GM21381 (cell line): ENCODE results near the gene RASL11B.

Experiments
- ATAC-seq: cut with Tn5 transposase; IDR thresholded peaks from one replicate; pipeline ENCODE4 v1.9.1; 2021; ENCODE audit warnings: mild to moderate bottlenecking, moderate library complexity; ENCODE audit not compliant: unreplicated experiment

Gene RASL11B

DNA sequence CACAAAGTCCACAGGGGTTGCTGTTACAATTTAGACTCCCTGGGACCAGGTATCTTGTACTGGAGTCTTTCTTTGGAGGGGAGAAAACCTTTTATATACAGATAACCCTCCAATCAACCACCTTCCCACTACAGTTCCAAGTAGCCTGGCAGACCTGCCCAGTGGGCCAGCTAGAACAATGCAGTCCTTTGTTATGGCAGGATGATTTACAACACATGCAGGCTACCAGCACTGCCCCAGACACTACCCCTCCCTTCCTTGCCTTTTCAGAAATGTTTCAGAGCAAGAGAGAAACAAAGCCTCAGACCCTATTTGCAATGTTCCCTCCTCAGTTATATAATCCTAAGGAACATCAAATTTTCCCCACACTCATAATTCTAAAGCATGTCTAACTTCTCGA lies 11.1 kb downstream of the RASL11B start:
- no peak for ATAC-seq

DNA sequence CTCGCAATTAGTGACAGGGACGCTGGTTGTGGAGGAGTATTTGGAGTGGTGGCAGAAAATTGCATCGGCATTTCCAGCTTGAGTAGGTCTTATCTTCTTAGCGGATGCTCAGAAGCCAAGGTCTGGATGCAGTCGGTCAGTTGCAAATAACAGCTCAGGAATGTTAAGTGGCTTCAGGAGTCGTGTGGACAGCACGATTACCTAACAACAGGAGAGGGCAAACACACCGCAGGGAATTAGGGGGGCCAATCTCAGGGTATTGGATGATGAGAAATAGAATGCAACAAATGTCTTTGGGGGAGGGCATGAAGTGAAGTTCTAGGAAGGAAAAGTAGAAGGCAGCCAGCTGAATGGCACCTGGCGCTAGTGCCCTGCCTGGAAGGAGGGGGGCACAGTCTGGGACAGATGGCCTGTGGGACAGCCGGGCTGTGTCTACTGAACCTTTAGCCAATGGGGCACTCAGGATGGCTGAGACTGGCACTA lies 11.8 kb downstream of the RASL11B start:
- ATAC-seq = no peak

DNA sequence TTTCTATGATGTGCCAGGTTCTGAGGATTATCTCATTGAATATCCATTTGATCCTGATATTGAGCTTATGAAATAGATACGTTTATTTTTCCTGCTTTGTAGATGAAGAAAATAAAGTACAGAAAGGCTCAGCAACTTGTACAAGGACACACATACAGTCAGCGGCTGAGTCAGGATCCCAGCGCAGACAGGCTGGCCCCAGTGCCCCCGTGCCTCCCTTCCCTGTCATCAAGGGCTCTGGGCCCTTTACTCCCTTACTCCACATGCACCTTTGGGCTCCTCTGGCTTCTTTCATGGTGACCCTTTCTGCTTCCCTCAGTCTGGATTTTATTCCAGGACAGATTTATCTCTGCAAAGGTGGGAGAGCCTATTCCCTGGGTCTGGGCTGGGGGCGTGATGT lies 12.8 kb downstream of the RASL11B start:
- ATAC-seq = no peak

DNA sequence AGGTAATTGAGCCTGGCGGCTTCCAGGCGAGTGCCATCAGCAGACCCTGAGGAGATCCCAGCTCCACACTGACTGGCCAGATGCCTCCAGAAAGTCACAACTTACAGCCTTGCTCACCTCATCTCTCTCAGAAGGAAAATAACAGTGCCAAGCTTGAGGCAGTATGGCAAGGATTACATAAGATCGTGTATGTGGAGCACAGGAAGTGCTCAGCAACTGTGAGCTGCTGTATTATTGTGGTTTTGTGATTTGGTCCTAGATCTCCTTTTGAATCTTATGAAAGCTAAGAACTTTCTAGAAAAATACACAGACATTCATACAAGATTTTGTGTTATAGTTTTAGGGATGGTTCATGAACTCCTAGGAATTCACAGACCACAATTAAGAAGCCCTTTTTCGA lies 14.0 kb downstream of the RASL11B start:
- no peak for ATAC-seq

DNA sequence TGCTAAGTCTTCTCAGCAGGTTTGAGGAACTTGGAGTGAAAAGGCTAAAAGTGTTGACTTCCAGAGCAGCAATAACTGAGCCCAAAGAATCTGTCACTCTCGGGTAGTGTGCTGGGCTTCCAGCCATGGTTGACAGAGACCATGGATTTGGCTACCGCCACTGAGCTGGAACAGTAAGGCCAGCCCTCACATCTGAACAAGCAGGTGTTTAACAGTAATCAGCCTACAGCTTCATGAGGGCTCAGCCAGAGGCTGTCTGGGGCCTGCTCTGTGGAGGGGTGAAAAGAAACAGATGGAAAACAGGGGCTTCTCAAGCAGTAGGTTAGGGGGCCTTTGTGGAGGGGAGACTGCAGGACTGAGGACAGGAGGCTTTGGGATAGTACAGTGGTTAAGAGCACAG lies 14.9 kb downstream of the RASL11B start:
- no peak for ATAC-seq

DNA sequence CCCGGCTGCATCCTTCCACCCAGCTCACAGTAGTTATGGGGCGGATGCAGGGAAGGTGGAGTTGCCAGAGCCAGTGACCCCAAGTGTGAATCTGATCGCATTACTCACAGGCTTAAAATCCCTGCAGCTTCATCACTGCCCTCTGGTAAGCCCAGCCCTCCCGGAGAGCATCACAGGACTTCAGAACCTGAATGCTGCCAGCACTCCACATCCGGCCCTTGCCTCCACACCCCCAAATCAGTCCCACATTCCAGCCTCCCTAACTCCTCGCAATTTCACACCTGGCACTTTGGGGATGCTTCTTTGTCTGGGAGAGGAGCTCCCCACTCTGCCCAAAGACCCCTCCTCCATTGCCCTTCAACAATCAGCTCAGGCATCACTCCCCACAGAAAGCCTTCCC lies 15.6 kb downstream of the RASL11B start:
- no peak for ATAC-seq

DNA sequence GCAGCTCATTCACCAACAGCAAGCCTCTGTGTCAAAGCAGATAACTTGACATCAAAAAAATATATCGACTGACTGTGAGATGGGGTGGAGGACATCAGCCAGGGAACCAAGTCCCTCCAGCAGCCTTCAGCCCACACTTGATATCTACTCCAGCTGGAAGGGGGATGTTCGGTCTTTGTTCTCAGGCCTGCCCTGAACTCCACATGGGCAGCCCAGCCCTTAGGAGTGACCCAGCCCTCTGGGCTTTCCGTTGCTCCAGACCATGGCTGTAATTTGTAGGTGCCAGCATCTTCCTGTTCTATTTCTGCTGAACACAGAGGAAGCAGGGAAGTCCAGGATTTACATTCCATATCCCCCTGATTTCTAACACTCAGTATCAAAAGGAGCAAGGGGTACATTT lies 17.4 kb downstream of the RASL11B start:
- ATAC-seq = no peak

DNA sequence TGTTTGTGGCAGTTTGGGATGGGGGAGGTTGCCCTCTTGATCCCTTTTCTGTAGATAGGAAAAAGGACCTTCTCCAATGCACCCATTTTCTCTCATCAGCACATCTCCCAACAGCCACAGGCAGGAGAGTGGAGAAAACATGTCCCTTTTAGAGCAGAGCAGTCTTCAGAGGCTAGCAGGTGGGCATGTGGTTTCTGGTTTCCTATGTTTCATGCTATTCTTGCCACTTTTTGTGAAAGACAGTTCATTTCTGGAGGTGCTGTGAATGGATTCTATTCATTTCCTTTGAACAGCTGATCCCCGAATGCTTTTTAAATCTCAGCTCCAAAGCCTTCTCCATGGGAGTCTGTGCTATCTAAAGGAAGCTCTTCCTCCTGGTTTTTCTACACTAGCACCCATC lies 18.9 kb downstream of the RASL11B start:
- no peak for ATAC-seq

DNA sequence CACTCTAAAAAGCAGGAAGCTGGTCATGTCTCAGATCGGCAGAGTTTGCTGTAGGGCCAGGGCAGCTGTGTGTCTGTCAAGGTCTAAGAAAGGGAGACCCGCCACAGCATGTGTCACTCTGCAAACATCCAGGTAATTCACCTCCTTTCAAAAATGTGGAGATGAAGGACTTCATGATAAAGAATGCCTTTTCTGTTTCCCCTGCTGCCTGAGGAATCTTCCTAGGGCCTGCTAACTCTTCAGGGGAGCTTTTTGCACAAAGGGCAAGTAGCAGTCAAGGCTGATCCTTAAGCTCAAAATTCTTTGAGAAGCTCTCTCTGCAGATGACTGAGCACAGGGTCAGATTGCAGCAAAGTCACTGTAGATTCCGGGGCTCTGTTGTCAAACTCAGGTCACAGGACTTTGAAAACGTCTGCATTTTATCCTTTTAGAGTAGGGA lies 21.1 kb downstream of the RASL11B start:
- ATAC-seq = no peak

DNA sequence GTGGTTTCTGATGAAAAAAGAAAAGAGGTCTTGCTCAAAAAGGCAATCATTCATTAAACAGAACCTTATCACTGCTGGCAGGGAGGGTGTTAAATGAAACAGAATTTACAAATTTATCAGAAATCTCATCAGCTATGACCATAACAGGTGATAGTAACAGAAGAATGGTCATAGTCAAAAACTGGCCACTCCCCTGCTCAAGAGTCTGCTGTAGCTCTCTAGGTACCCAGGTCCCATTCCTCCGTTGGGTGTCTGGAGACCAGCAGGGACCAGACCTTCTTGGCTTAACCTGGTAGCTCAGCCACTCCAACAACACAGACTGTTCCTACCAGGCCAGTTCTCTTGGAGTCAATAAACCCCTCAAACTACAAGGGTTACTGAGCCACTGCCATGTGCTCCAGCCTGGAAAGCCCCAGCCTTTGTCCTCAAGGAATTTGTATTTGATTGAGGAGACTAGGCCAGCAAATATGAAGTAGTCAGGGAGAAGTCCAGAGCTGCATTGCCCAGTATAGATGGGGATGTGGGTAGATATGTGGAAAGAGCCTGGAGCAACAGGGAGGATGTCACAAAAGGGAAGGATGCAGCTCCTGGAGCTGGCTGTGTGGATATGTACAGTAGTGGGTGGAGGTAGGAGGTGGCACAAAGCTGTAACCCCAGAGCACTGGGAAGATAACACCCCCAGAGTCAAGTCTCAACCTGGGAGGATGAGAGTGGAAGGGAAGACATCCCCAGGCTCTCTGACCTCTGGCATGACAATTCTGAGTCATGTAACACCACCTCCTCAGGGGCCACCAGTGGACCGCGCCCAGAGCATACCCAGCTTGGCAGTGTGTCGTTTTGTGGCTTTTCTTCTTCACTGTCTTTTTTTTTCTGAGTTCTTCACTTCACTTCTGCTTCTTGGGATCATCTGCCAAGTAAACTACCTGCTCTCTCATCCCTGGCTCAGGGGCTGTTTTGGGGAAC lies 21.9 kb downstream of the RASL11B start:
- no peak for ATAC-seq

DNA sequence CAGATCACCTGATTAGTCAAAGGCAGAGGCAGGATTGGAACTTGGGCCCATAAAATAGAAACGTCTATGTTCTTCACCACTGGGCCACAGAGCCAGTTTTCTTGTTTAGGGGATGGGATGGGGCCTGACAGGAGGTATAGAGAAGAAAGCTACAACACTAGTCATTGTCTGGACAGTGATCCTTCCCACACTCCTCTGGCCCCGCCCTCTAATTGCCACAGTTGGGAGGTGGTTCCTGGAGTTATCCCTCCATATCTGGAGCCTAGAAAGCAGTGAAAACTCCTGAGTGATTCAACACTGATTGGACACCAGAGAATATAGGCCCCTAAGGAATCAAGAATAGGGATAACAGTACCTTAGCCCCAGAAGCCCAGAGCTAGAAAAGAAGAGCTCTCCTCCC lies 22.9 kb downstream of the RASL11B start:
- no peak for ATAC-seq

DNA sequence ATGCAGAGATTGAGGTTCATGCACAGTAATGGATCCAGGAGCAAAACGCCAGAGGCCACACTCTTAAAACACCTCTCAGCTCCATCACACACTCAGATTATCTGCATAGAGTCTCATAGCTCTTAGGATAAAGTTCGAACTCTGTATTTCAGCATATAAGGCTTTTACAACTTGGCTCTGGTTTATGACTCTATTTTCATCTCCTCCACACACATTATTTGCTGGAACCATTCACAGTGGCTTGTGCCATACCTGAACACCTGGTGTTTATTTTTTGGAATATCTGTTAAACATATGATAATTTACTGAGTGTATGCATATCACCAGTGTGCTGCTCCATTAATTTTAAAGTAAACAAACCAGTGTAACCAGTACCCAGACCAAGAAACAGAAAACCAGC lies 27.2 kb downstream of the RASL11B start:
- ATAC-seq = no peak

DNA sequence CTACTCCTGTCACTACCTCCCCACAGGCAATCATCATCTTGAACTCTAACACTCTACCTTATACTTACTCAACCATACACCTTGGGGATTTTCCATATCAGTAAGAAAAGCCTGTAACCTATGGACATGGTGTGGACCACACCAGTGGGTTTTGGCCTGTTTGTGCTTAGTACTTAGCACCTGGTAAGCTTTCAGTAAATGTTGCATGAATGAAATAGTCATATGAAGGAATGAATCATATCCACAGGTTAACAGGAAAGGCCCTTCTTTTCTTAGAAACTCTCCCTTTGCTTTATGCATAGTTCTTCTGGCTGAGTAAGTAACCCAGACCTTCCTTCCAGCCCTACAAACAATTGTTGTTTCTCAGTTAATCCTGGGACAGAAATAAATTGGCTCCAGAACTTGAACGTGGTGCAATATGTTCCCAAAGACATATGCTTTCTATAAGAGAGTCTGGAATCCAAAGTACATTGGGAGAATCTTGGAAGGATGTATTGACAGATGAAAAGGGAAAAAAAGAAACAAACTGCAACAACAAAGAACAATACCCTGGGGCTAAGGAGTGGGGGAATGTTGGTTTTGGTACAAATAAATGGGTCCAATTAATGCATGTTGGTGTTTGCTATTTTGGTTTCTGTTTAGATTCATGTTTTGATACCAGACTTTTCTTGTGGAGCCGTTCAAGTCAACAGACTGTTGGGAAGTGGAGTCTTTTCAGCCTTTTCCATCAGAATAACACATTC lies 27.8 kb downstream of the RASL11B start:
- ATAC-seq = no peak

DNA sequence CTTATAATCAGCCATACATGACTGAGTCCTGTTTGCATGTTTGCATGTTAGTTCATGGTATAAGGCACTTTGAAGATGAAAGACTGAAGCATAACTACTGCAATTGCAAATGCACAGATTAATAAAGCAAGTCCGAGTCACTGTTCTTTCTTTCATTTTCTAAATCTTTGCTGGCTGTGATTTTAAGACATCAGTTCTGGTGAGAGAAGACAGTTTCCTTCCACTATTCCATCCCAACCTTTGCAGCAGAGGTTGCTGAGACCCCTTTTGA lies 28.3 kb downstream of the RASL11B start:
- no peak for ATAC-seq

DNA sequence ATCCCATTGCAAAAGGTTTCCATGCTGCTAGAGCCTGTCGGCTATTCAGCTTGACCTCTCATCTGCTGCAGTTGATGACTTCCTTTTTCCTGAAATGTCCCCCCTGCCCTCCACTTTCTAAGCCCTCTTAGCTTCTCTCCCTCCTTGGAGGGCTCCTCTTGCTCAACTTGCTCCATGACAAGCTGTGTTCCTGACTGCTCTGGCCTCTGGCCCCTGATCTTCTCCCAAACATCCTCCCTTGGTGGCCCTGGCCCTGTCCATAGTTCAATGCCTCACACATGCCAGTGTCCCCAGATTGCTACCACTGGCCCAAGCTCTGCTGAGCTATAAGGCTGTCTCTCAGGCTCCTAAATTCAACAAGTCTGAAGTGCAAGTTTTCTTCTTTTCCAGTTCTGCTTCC lies 29.6 kb downstream of the RASL11B start:
- no peak for ATAC-seq

DNA sequence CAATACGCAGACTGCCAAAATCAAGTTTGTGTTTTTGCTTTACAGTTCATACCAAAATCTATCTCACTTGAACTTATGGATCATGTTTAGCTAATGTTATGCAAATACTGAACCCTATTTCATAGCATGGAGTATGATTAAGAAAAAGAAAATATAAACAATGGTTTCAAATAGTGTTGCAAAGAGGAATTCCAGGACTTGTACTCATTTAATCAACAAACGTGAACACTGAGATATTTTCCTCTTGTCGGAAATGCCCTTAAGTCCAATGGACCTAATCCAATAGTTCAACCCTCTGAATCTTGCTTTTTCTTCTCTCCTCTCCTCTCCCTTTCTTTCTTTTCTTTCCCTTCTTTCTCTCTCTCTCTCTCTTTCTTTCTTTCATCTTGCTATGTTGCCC lies 30.8 kb downstream of the RASL11B start:
- ATAC-seq = no peak

DNA sequence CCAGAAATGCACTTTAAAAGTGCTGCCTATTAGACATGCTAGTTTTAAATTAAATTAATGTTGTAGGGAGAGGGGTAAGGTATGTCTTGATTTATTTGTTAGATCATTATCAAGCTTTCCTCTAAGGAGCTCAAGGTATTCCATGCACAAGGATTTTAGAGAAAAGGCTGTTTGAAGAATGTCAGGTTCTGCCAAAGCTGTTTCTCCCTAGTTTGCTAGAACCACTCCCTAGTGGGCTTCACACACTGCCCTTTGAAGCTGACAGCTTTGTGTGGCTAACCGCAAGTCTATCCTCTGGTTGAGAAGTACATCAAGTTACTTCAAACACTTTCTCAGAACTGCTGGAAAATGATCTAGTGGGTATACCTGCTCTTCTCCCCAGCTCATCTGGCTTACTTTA lies 32.3 kb downstream of the RASL11B start:
- ATAC-seq = no peak

DNA sequence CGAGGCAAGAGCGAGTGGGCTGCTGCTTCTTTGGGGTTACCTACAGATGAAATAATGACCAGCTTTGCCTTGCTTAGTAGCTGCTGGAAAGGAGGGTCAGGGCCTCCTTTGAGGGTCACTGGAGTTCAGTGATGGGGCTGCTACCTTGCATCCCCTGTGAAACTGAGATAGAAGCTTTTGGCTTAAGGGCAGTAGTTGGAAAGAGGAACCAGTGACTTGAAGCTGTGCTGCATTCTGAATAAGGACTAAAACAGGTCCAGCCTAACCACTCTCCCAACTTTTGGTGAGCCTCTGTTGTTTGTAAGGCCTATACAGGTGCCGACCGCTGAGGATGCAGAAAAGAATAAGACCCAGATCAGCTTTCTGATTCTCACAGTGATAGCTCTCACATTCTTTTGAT lies 41.2 kb downstream of the RASL11B start:
- ATAC-seq = no peak

DNA sequence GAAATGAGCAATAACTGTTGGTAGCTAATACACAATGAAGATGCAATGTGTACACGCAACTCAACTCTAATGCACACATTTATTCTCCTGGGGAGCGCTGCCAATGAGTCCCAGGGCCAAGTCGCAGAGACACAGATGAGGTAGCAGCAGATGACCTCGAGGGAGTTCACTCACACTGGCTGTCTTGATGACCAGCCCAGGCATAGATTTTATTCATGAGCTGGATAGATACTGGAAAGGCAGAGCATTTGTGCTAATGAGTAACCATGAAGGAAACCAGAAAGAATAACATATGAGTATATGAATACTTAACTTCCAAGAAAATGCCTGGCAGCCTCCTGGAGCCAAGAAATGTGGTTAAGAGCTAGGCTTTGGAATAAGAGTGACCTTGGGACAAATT lies 42.3 kb downstream of the RASL11B start:
- ATAC-seq = no peak

DNA sequence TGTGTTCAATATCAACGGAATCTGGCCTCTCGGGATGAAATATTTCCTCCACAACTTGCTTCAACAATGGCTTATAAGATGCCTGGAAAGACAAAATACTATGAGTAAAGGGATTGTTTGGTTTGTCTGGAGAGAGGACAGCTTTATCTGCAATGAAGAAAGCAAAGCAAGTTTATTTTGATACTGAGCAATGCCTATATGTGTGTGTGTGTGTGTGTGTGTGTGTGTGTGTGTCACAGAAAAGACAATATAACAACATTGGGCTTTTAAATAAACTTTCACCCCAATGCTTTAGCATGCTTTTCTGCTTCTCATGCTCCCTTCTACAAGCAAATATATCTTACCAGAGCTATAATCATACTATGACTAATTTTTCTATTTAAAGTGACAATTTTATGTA lies 45.4 kb downstream of the RASL11B start:
- no peak for ATAC-seq

DNA sequence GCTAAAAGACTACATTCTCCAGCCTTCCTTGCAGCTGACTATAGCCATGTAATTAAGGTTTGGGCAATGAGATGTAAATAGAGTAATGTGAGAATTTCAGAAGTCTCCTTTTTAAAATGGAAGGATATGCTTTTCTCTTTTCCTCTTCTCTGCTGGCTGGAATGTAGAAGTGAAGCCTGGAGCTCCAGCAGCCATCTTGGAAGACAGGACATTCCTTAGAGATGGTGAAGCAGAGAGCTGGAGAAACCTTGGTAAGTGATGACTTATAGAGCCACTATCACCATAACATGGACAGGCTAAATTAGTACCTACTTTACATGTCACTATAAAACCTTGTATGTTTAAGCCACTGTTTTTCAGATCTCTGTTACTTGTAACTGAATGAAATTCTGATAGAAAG lies 48.0 kb downstream of the RASL11B start:
- no peak for ATAC-seq

DNA sequence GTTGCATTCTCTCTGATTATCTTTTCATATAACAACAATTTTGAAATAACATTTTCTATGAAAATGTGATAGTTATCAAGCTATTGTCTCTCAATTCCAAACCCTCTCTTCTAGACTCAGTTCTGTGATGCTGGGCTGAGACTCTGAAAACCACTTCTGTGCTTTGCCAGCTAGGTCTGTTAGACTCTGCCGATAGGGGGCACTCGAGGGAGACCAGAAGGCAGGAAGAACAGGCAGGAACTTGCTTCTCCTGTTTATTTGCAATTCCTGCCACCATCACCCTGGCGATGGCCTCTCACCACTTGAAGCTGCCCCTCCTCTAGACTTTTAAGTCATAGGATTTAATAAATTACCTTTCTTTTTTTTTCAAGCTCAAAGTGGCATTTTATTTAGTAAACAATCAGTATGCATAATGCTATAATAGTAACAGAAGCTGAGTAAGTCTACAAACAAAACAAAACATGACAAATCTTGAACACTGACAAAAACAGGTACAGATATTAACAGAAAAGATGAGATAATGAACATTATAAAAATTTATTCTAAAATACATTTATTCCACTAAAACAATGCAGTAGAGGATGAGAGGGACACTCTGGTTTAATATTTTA lies 49.7 kb downstream of the RASL11B start:
- peak; percentile 71 for ATAC-seq
